Activated T-cell treated with anti-CD3 and anti-CD28 coated beads for 24 hours (primary cell): ENCODE results near the gene CPPED1.
"Not testable (repeated sequence)": the region's sequence is repeated elsewhere in the genome, so short reads cannot be mapped to it uniquely, and the experiment has no call there.

Source experiments
- DNase-seq: peaks from one replicate; pipeline ENCODE4 v3.0.0-alpha.2; 2020; ENCODE audit warnings: low read depth

Gene CPPED1, protein sequence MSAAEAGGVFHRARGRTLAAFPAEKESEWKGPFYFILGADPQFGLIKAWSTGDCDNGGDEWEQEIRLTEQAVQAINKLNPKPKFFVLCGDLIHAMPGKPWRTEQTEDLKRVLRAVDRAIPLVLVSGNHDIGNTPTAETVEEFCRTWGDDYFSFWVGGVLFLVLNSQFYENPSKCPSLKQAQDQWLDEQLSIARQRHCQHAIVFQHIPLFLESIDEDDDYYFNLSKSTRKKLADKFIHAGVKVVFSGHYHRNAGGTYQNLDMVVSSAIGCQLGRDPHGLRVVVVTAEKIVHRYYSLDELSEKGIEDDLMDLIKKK

GRCh38 chr16:12803203-12804093, at the start of gene CPPED1:
TSS of gene CPPED1 (minus strand) at chr16:12803887. CDS start at chr16:12803776, 111 bp downstream.
- DNase-seq, result peak; percentile 90

DNA sequence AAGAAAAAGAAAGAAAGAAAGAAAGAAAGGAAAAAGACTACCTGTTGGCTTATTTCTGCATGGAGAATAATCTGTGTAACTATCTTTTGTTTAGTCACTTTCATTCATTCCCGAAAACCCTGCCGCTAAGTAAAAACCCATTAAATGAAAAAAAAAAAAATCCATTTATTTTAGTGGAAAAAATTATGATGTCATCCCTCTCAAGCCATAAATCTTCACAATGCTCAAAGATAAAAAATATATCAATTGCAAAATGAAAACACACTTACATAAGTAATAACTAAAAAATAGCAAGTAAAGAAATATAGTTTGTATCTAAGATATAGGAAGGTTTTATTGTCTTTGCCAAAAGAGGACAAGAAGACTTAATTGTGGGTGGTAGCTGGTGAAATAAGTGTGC, 46.5 kb upstream of the CPPED1 start:
- no peak for DNase-seq

- DNase-seq, result no peak
These were observed 42.9 kb upstream of the CPPED1 start for GRCh38 chr16:12846592-12846991.

DNA sequence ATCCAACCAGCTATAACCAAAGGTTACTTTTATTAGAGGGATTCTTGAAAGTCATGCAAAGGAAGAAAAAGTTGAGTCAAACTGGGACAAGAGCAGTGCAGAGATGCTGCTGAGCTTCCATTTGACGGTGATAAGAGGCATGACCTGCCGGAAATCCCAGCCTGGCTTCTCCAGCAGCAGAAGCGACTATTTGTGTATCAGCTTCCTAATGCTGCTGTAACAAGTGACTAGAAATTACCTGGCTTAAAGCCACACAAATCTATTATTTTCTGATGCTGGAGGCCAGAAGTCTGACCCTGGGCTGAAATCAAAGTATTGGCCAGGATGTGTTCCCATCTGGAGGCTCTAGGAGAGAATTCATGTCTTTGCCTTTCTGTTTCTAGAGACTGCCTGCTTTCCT, 41.6 kb upstream of the CPPED1 start:
- no peak for DNase-seq

GRCh38 chr16:12837756-12838155, 34.1 kb upstream of the CPPED1 start:
- DNase-seq, result no peak

GRCh38 chr16:12837291-12837690, 33.6 kb upstream of the CPPED1 start:
- DNase-seq, result no peak

- no peak for DNase-seq
These were observed 30.2 kb upstream of the CPPED1 start for GRCh38 chr16:12833926-12834325.

GRCh38 chr16:12829096-12829888, 25.6 kb upstream of the CPPED1 start:
- DNase-seq, result no peak

DNA sequence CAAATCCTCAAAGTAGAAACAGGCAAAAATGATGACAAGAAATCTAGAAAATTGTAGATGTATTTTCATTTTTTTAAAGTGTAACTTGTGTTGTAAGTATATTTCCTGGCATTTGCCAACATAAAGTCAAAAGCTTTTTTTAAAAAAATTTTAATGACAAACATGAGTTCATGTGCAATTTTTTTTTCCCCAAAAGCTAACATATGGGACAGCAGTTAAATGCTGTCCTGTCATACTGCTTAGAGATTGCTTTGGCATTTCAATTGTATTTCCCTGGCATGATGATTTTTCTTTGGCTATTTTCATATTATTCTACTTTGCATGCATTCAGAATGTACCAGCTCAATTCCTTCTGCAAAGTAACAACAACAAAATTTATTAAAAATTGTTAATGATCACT, 24.5 kb upstream of the CPPED1 start:
- DNase-seq, result no peak

DNA sequence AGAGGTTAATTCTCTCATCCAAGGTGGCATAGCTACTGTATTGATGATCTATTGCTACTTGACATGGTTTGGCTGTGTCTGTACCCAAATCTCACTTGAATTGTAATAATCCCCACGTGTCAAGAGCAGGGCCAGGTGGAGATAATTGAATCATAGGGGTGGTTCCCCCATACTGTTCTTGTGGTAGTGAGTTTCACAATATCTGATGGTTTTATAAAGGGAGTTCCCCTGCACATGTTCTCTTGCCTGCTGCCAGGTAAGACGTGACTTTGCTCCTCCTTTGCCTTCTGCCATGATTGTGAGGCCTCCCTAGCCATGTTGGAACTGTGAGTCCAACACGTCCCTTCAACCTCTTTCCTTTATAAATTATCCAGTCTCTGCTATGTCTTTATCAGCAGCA, 22.9 kb upstream of the CPPED1 start:
- DNase-seq, result no peak

DNA sequence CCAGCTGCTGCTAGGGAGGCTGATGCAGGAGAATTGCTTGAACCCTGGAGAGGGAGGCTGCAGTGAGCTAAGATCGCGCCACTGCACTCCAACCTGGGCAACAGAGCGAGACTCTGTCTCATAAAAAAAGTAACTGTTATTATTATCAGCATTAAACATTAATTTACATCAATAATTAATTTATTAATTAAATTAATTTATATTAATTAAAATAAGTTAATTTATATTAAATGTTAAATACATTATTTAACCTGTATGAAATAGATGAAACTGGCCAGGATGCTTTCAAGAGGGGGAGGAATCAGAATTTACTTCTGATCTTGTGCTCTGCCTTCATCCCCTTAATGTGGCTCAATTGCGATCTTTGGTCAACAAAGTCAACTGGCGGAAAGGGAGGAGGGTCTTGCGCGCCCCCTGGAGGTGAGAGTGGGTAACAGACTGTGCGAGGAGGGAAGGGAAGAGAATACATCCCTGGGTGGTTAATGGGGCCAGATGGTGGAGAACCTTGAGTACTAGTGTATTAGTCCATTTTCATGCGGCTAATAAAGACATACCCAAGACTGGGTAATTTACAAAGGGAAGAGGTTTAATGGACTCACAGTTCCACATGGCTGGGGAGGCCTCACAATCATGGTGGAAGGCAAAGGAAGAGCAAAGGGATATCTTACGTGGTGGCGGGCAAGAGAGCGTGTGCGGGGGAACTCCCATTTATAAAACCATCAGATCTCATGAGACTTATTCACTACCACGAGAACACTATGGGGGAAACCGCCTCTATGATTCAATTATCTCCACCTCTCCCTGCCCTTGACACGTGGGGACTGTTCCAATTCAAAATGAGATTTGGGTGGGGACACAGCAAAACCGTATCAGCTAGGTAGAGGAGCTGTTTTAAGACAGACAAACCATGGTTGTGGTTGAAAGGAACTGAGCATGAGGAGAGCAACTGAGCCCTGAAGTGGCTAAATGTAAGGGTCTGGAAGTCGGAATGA, 15.7 kb upstream of the CPPED1 start:
- peak; percentile 69 for DNase-seq

DNA sequence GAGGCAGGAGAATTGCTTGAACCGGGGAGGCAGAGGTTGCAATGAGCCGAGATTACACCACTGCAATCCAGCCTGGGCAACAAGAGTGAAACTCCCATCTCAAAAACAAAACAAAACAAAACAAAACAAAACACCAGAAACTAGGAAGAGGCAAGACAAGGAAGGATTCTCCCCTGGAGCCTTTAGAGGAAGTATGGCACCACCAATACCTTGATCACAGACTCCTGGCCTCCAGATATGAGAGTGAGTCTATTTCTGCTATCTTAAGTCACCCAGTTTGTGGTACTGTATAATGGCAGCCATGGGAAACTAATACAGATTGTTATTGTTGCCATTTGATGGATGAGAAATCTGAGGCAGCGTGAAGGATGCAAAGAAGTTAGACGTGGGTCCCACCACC, 14.6 kb upstream of the CPPED1 start:
- DNase-seq, result no peak

GRCh38 chr16:12816791-12817214, 13.1 kb upstream of the CPPED1 start:
- DNase-seq, result not testable (repeated sequence)

DNA sequence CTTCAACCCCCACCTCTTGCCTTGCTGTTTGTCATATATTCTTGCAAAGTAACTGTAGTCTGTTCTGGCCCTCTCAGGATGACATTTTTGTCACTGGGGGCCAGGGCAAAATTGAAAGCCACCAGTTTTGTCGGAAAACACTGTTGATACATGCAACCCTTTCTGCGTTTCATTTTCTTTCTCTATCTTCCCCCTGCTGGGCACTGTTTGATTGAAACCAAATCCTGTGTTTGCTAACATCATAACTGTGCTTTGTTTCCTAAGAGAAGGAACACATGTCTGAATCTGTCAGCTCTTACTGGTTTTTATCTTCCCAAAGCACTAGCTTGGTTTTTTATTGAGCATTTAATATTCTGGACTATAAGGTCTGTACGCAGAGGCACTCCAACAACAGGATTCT, 11.7 kb upstream of the CPPED1 start:
- no peak for DNase-seq

- not testable (repeated sequence) for DNase-seq
These were observed 10.0 kb upstream of the CPPED1 start for GRCh38 chr16:12813734-12814133.

DNA sequence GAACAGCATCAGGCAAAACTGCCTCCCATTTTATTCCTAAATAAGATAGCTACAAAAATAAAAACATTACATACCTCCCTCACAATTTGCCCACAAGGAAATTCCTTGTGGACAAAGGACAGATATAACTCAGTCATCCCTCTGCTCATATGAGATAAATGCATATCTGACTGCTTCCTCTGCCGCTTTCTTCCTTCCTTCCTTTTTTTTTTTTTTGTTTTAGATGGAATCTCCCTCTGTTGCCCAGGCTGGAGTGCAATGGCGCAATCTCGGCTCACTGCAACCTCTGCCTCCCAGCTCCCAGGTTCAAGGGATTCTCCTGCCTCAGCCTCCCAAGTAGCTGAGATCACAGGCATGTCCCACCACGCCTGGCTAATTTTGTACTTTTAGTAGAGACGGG, 9.6 kb upstream of the CPPED1 start:
- DNase-seq, result not testable (repeated sequence)

DNA sequence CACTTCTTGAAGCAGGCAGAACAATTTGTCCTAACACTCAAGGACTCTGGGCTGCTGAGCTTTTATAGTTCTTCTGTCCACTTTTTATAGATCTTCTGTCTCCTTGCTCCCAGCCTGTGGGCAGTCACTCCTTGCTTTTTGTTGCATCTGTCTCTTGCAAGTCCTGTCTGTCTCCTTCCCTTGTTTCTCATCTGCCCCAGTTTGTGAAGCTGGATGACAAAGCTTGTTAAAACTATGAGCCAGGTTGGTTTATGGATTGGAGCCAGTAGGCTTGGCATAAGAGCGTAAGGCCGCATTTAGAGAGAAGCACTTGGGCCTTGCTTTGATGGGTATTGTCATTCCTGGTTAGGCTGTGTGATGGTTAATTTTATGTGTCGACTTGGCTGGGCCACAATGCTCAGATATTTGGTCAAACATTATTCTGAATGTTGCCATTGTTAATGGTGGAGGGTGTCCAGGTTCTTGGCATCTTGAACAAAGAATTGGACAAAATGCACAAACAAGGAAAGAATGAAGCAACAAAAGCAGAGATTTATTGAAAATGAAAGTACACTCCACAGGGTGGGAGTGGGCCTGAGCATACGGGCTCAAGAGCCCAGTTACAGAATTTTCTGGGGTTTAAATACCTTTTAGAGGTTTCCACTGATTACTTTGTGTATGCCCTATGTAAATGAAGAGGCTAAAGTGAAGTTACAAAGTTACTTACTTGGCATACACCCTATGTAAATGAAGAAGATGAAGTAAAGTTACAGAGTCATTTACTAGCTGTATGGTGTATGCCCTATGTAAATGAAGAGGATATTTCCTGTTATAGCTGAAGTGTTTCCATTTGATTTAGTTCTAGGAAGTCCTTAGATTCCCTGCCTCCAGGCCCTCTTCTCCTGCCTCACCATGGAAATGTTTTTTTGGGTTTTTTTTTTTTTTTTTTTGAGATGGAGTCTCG, 8.0 kb upstream of the CPPED1 start:
- DNase-seq, result no peak

- DNase-seq, result no peak
These were observed 1.4 kb upstream of the CPPED1 start for GRCh38 chr16:12805066-12805465.

- DNase-seq, result no peak
These were observed 708 bp upstream of the CPPED1 start for GRCh38 chr16:12804395-12804794.

GRCh38 chr16:12802661-12803060, 1.0 kb downstream of the CPPED1 start:
- no peak for DNase-seq
